Thoracic aorta (tissue), 2 donors: Measurements from ENCODE around the gene G6PC3. TPM values are rescaled to one million over a fixed set of nuclear protein-coding genes. Genes with fewer than 3 reads are reported as not detected.
A peak's percentile ranks its signal among the peaks of the same experiment; 100 is the strongest.

ENCODE experiments used
- ATAC-seq: fragments of 150-250 bp; one replicate; pipeline ENCODE4 v1.8.0; 2017; ENCODE audit warnings: low read depth; ENCODE audit not compliant: insufficient number of reproducible peaks, low FRiP score
- DNase-seq: peaks from one replicate; pipeline ENCODE4 v3.0.0-alpha.2; 2020; ENCODE audit warnings: low spot score
- H3K27ac ChIP-seq, 2 donors: fragments of 200-600 bp; sonication (generic); 1 replicate in 1 of 2; 2 replicates in 1 of 2; pipeline ENCODE4 v1.5.1; 2016; ENCODE audit warnings: mild to moderate bottlenecking in 2 of 2, moderate library complexity in 2 of 2
- H3K27me3 ChIP-seq: fragments of 200-600 bp; sonication (generic); replicated peaks from 2 replicates; pipeline ENCODE4 v1.6.0; 2016; ENCODE audit warnings: mild to moderate bottlenecking; ENCODE audit not compliant: insufficient read depth
- H3K36me3 ChIP-seq: fragments of 200-600 bp; sonication (generic); one replicate; pipeline ENCODE4 v1.5.1; 2016
- H3K4me1 ChIP-seq, 2 donors: fragments of 200-600 bp; sonication (generic); 1 replicate in 1 of 2; 2 replicates in 1 of 2; pipeline versions ENCODE4 v1.5.1 to v1.6.0; 2016; ENCODE audit warnings: low read depth in 2 of 2, mild to moderate bottlenecking in 1 of 2; ENCODE audit not compliant: control insufficient read depth in 1 of 2
- H3K4me3 ChIP-seq: fragments of 200-600 bp; sonication (generic); 2 replicates; pipeline ENCODE4 v1.5.1; 2016; ENCODE audit warnings: mild to moderate bottlenecking
- H3K9me3 ChIP-seq: fragments of 200-600 bp; sonication (generic); 2 replicates; pipeline ENCODE4 v1.5.1; 2016
- total RNA-seq, 2 donors: library from RNA; depleted of rRNA; stranded (reverse); fragments of >200 nt; gene quantifications; one replicate each; pipeline versions ENCODE4 v1.1.0 to v1.2.3, GENCODE V29; 2016
- TF ChIP-seq, protein P1 (sequence below): fragments of 200-600 bp; sonication (generic); IDR thresholded peaks from one replicate; pipeline ENCODE4 v1.5.1; 2019; ENCODE audit warnings: antibody characterized with exemption

The G6PC3 gene
- total RNA-seq, 2 donors from 2014 or later: 26.4 to 54.6 TPM

- TF ChIP-seq, protein P1, sequence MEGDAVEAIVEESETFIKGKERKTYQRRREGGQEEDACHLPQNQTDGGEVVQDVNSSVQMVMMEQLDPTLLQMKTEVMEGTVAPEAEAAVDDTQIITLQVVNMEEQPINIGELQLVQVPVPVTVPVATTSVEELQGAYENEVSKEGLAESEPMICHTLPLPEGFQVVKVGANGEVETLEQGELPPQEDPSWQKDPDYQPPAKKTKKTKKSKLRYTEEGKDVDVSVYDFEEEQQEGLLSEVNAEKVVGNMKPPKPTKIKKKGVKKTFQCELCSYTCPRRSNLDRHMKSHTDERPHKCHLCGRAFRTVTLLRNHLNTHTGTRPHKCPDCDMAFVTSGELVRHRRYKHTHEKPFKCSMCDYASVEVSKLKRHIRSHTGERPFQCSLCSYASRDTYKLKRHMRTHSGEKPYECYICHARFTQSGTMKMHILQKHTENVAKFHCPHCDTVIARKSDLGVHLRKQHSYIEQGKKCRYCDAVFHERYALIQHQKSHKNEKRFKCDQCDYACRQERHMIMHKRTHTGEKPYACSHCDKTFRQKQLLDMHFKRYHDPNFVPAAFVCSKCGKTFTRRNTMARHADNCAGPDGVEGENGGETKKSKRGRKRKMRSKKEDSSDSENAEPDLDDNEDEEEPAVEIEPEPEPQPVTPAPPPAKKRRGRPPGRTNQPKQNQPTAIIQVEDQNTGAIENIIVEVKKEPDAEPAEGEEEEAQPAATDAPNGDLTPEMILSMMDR: no peak
- DNase-seq: no peak
- Histone ChIP-seq H3K27ac (no peak overlapping the region), H3K27me3 (no peaks in the 10 kb centered on the region), H3K4me1 (no peaks in the 10 kb centered on the region), H3K4me3 (no peak overlapping the region), H3K9me3 (no peaks in the 10 kb centered on the region), H3K36me3 (peaks cover 77% of the 10 kb centered on the region)
- ATAC-seq: no peak
Observed at GRCh38 chr17:44084921-44085320, 14.4 kb downstream of the G6PC3 start.

- TF ChIP-seq, protein P1: no peak
- Histone ChIP-seq H3K36me3 (peaks cover 73% of the 10 kb centered on the region), H3K9me3 (no peaks in the 10 kb centered on the region), H3K4me1 (no peaks in the 10 kb centered on the region), H3K4me3 (no peak overlapping the region), H3K27me3 (no peaks in the 10 kb centered on the region), H3K27ac (peak overlapping the region in 1 of 2 donors; percentile 65)
- ATAC-seq (no peak), DNase-seq (no peak)
Observed at GRCh38 chr17:44085908-44086307, 15.4 kb downstream of the G6PC3 start.

DNA sequence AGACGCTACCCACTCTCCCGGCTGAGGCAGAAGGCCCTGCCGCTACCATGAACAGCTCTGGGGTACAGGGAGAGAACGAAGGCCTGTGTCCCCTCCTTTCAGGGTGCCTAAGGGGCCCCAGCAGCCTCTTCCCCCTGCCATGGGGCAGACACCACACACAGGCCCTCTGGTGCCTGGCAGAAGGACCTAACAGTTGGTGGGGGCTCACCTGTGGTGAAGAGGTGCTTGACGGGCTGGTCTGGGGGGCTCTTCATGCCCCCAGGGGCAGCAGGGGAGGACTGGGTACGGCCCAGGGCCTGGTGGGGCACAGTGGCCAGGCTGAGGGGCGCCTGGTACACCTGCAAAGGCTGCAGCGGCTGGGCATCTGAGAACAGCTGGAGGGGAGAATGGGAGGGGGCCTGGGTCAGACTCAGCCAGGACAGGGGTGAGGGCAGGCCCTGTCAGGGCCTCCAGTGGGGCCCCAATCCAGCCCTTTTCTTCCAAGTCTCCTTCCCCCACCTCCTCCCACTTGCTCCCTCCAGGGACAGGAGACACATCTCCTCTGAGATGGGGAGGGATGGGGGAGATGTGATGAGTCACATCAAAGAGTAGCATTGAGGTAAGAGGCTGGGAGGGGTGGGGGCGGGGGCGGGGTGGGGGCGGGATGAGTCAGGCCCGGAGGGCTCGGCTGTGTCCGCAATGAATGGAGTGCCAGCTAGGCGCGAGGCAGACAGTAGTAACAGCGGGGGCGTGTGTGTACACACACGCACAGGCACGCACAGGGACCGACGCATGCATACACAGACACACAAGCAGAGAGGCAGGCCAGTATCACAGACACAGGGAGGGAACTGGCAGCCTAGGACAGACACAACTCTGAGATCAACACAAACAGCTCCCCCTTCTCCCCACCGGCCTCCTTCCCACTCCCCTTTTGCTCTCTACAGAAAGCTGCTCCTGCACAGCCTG lies 16.1 kb downstream of the G6PC3 start:
- TF ChIP-seq, protein P1: no peak
- DNase-seq (peak; percentile 39), ATAC-seq (no peak)
- Histone ChIP-seq H3K4me3 (no peak overlapping the region), H3K9me3 (no peaks in the 10 kb centered on the region), H3K4me1 (no peaks in the 10 kb centered on the region), H3K27me3 (no peaks in the 10 kb centered on the region), H3K27ac (peak overlapping the region in 1 of 2 donors; percentile 65), H3K36me3 (peaks cover 78% of the 10 kb centered on the region)

GRCh38 chr17:44087319-44087718 lies 16.8 kb downstream of the G6PC3 start:
- ATAC-seq (no peak), DNase-seq (no peak)
- H3K4me3 ChIP-seq: no peak overlapping the region
- H3K27me3 ChIP-seq: no peaks in the 10 kb centered on the region
- no peaks in the 10 kb centered on the region for H3K4me1 ChIP-seq
- TF ChIP-seq, protein P1: no peak
- no peak overlapping the region for H3K27ac ChIP-seq
- H3K9me3 ChIP-seq: no peaks in the 10 kb centered on the region
- H3K36me3 ChIP-seq: peaks cover 78% of the 10 kb centered on the region

- peaks cover 77% of the 10 kb centered on the region for H3K36me3 ChIP-seq
- ATAC-seq: no peak
Observed at GRCh38 chr17:44088254-44088653, 17.7 kb downstream of the G6PC3 start.

More at GRCh38 chr17:44088254-44088653, 17.7 kb downstream of the G6PC3 start:
- no peak for DNase-seq
- Histone ChIP-seq H3K4me1 (no peaks in the 10 kb centered on the region), H3K4me3 (no peak overlapping the region), H3K27me3 (no peaks in the 10 kb centered on the region), H3K27ac (no peak overlapping the region), H3K9me3 (no peaks in the 10 kb centered on the region)
- TF ChIP-seq, protein P1: no peak
